ENCODE results near the gene SETD4. TPM values are rescaled to one million over a fixed set of nuclear protein-coding genes. Genes with fewer than 3 reads are reported as not detected.

SETD4 gene
- total RNA-seq, 1 experiment from 2014 or later = 15.6 TPM

GRCh38 chr21:36089946-36090345 is 29.6 kb upstream of the SETD4 start:
- no peak for TF ChIP-seq REST (IDR thresholded peaks at IDR 0.05; ENCODE audit: insufficient read depth in 1 of 2, low read depth in 2 of 2, low read length in 1 of 2)
- Histone ChIP-seq H3K4me1 (ENCODE audit: control insufficient read depth, insufficient read depth, low read length) (no peaks in the 10 kb centered on the region), H3K36me3 (ENCODE audit: control insufficient read depth, insufficient read depth, low read length) (no peaks in the 10 kb centered on the region), H3K27me3 (ENCODE audit: control insufficient read depth, insufficient read depth, low read length) (no peaks in the 10 kb centered on the region), H3K4me3 (ENCODE audit: low read depth in 2 of 2, low read length in 2 of 2) (no peak overlapping the region), H3K27ac (ENCODE audit: low read length) (no peak overlapping the region), H3K9me3 (ENCODE audit: control insufficient read depth, insufficient read depth, low read depth, low read length) (0 out of 2 replicates have a peak, but pooled peaks cover 7% of the 10 kb centered on the region)
- POLR2A ChIA-PET = no interaction called here
- ATAC-seq = no peak
- no TSS peak for BruUV-seq (replicated peaks)
- DNase-seq (ENCODE audit: low read depth, low spot score) = no peak
- CTCF ChIA-PET = no interaction called here
- in situ Hi-C loops (cut with HindIII; ENCODE audit: low pct_unique_long_range_greater_than_20kb, low sequenced_read_pairs) (no loop called here), intact Hi-C loops (cut with micrococcal nuclease; ENCODE audit: unreplicated experiment) (no loop called here)

- DNase-seq (ENCODE audit: low read depth, low spot score) (no peak), ATAC-seq (peak; percentile 34; the same call in 1 of the 2 replicates)
- ChIA-PET CTCF (interaction anchor here (1.6 kb wide), 1 partner anchor 17 kb away, joined by 4 read pairs; no protein-coding TSS in a partner anchor), POLR2A (no interaction called here)
- Histone ChIP-seq H3K36me3 (ENCODE audit: control insufficient read depth, insufficient read depth, low read length) (no peaks in the 10 kb centered on the region), H3K27ac (ENCODE audit: low read length) (no peak overlapping the region), H3K4me3 (ENCODE audit: low read depth in 2 of 2, low read length in 2 of 2) (no peak overlapping the region), H3K27me3 (ENCODE audit: control insufficient read depth, insufficient read depth, low read length) (no peaks in the 10 kb centered on the region), H3K9me3 (ENCODE audit: control insufficient read depth, insufficient read depth, low read depth, low read length) (no peaks in the 10 kb centered on the region), H3K4me1 (ENCODE audit: control insufficient read depth, insufficient read depth, low read length) (no peaks in the 10 kb centered on the region)
- intact Hi-C loops (cut with micrococcal nuclease; ENCODE audit: unreplicated experiment) = no loop called here
- TF ChIP-seq REST (IDR thresholded peaks at IDR 0.05; ENCODE audit: insufficient read depth in 1 of 2, low read depth in 2 of 2, low read length in 1 of 2) (no peak), SIN3A (IDR thresholded peaks at IDR 0.05; ENCODE audit: borderline replicate concordance, insufficient read depth, low read depth, low read length) (no peak), POLR2AphosphoS5 (IDR thresholded peaks at IDR 0.05; ENCODE audit: low read depth, low read length) (no peak)
- TF ChIP-seq, protein P1, sequence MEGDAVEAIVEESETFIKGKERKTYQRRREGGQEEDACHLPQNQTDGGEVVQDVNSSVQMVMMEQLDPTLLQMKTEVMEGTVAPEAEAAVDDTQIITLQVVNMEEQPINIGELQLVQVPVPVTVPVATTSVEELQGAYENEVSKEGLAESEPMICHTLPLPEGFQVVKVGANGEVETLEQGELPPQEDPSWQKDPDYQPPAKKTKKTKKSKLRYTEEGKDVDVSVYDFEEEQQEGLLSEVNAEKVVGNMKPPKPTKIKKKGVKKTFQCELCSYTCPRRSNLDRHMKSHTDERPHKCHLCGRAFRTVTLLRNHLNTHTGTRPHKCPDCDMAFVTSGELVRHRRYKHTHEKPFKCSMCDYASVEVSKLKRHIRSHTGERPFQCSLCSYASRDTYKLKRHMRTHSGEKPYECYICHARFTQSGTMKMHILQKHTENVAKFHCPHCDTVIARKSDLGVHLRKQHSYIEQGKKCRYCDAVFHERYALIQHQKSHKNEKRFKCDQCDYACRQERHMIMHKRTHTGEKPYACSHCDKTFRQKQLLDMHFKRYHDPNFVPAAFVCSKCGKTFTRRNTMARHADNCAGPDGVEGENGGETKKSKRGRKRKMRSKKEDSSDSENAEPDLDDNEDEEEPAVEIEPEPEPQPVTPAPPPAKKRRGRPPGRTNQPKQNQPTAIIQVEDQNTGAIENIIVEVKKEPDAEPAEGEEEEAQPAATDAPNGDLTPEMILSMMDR (IDR thresholded peaks at IDR 0.05) = peak; percentile 28; the same call in 1 of the 2 replicates
- in situ Hi-C loops (cut with HindIII; ENCODE audit: low pct_unique_long_range_greater_than_20kb, low sequenced_read_pairs) = no loop called here
- BruUV-seq (replicated peaks) = no TSS peak
These were observed 27.2 kb upstream of the SETD4 start for GRCh38 chr21:36087362-36088138.
